Esophagus (tissue), 2 donors: ENCODE data around the gene MBOAT2. TPM values are rescaled to one million over a fixed set of nuclear protein-coding genes. Genes with fewer than 3 reads are reported as not detected.

Experiments
- H3K27ac ChIP-seq, 2 donors: one replicate each; pipeline ENCODE4 v1.5.1; 2013; ENCODE audit warnings: low read depth in 2 of 2, mild to moderate bottlenecking in 2 of 2, inconsistent platforms in 1 of 2, low read length in 1 of 2, moderate library complexity in 1 of 2
- H3K27me3 ChIP-seq, 2 donors: one replicate each; pipeline ENCODE4 v1.6.1; 2013; ENCODE audit warnings: low read length in 2 of 2, control low read depth in 1 of 2, mild to moderate bottlenecking in 1 of 2; ENCODE audit not compliant: insufficient read depth in 2 of 2, control insufficient read depth in 1 of 2
- H3K36me3 ChIP-seq, 2 donors: one replicate each; pipeline ENCODE4 v1.6.1; 2013; ENCODE audit warnings: low read length in 1 of 2; ENCODE audit not compliant: control insufficient read depth in 2 of 2, insufficient read depth in 2 of 2
- H3K4me1 ChIP-seq, 2 donors: one replicate each; pipeline ENCODE4 v1.6.1; 2013; ENCODE audit warnings: low read length in 1 of 2; ENCODE audit not compliant: control insufficient read depth in 2 of 2, insufficient read depth in 2 of 2
- H3K4me3 ChIP-seq, 2 donors: one replicate each; pipeline ENCODE4 v1.5.1; 2013; ENCODE audit warnings: low read length in 2 of 2, mild to moderate bottlenecking in 2 of 2, low read depth in 1 of 2, moderate library complexity in 1 of 2
- H3K9me3 ChIP-seq, 2 donors: one replicate each; pipeline ENCODE4 v1.6.1; 2013; ENCODE audit warnings: mild to moderate bottlenecking in 2 of 2, low read depth in 1 of 2, low read length in 1 of 2, moderate library complexity in 1 of 2; ENCODE audit not compliant: control insufficient read depth in 2 of 2, insufficient read depth in 1 of 2
- WGBS, 2 donors: extraction: QIAGEN DNeasy Blood & Tissue Kit; methylation state at CpG; one replicate each; pipeline ENCODE4 v1.1.7; 2013; 5-methylcytosine and 5-hydroxymethylcytosine counted together
- polyA plus RNA-seq, 2 donors: library from polyadenylated mRNA; stranded (reverse); fragments of 200-250 nt; gene quantifications; one replicate each; pipeline ENCODE4 v1.2.3, GENCODE V29; 2013
- donor health status: healthy with polysubstance abuse.
- donor health status: Bipolar disorder and iron deficiency.

The MBOAT2 gene
- polyA plus RNA-seq, 2 donors = 34.3 to 41.8 TPM

- WGBS, 2 donors = 90 to 91% methylated on average over 9 of the region's 9 CpGs
- H3K4me3 ChIP-seq = no peak overlapping the region
- H3K27me3 ChIP-seq = no peaks in the 10 kb centered on the region
- no peaks in the 10 kb centered on the region for H3K36me3 ChIP-seq
- no peak overlapping the region for H3K27ac ChIP-seq
- no peaks in the 10 kb centered on the region for H3K9me3 ChIP-seq
- no peaks in the 10 kb centered on the region for H3K4me1 ChIP-seq
These were observed 4.9 kb downstream of the MBOAT2 start for GRCh38 chr2:8998418-8999101.

GRCh38 chr2:8997631-8998030 is 5.9 kb downstream of the MBOAT2 start:
- 73 to 74% methylated on average over 2 of the region's 2 CpGs for WGBS, 2 donors
- Histone ChIP-seq H3K4me1 (peaks cover 2 to 3% of the 10 kb centered on the region in 2 donors), H3K9me3 (no peaks in the 10 kb centered on the region), H3K27me3 (no peaks in the 10 kb centered on the region), H3K36me3 (no peaks in the 10 kb centered on the region), H3K4me3 (no peak overlapping the region), H3K27ac (no peak overlapping the region)

GRCh38 chr2:8997108-8997507 is 6.4 kb downstream of the MBOAT2 start:
- H3K27ac ChIP-seq = no peak overlapping the region
- 70 to 78% methylated on average over 5 of the region's 5 CpGs for WGBS, 2 donors
- H3K36me3 ChIP-seq = no peaks in the 10 kb centered on the region
- peaks cover 2 to 3% of the 10 kb centered on the region in 2 donors for H3K4me1 ChIP-seq
- no peaks in the 10 kb centered on the region for H3K27me3 ChIP-seq
- H3K4me3 ChIP-seq = no peak overlapping the region
- H3K9me3 ChIP-seq = no peaks in the 10 kb centered on the region

GRCh38 chr2:8996006-8996405 is 7.5 kb downstream of the MBOAT2 start:
- Histone ChIP-seq H3K4me3 (no peak overlapping the region), H3K4me1 (peaks cover 2 to 3% of the 10 kb centered on the region in 2 donors), H3K36me3 (no peaks in the 10 kb centered on the region), H3K27me3 (no peaks in the 10 kb centered on the region), H3K9me3 (no peaks in the 10 kb centered on the region), H3K27ac (no peak overlapping the region)
- 85 to 92% methylated on average over 4 of the region's 4 CpGs for WGBS, 2 donors

GRCh38 chr2:8994386-8994785 is 9.1 kb downstream of the MBOAT2 start:
- Histone ChIP-seq H3K27ac (no peak overlapping the region), H3K4me1 (peaks cover 2 to 3% of the 10 kb centered on the region in 2 donors), H3K27me3 (no peaks in the 10 kb centered on the region), H3K4me3 (no peak overlapping the region), H3K9me3 (no peaks in the 10 kb centered on the region), H3K36me3 (no peaks in the 10 kb centered on the region)
- 80 to 86% methylated on average over 6 of the region's 6 CpGs for WGBS, 2 donors

GRCh38 chr2:8993902-8994278 is 9.6 kb downstream of the MBOAT2 start:
- H3K4me3 ChIP-seq = no peak overlapping the region
- WGBS, 2 donors = 84 to 91% methylated on average over 7 of the region's 7 CpGs
- no peaks in the 10 kb centered on the region for H3K27me3 ChIP-seq
- no peaks in the 10 kb centered on the region for H3K9me3 ChIP-seq
- H3K27ac ChIP-seq = no peak overlapping the region
- peaks cover 2 to 3% of the 10 kb centered on the region in 2 donors for H3K4me1 ChIP-seq
- H3K36me3 ChIP-seq = no peaks in the 10 kb centered on the region

GRCh38 chr2:8993196-8993901 is 10.1 kb downstream of the MBOAT2 start:
- Histone ChIP-seq H3K27me3 (no peaks in the 10 kb centered on the region), H3K27ac (no peak overlapping the region), H3K36me3 (no peaks in the 10 kb centered on the region), H3K4me1 (peaks cover 2 to 3% of the 10 kb centered on the region in 2 donors), H3K4me3 (no peak overlapping the region), H3K9me3 (no peaks in the 10 kb centered on the region)
- WGBS, 2 donors = 93 to 95% methylated on average over 7 of the region's 7 CpGs

GRCh38 chr2:8992643-8993042 is 10.8 kb downstream of the MBOAT2 start:
- H3K9me3 ChIP-seq = no peaks in the 10 kb centered on the region
- H3K27ac ChIP-seq = no peak overlapping the region
- H3K4me3 ChIP-seq = no peak overlapping the region
- H3K4me1 ChIP-seq = peaks cover 2 to 3% of the 10 kb centered on the region in 2 donors
- WGBS, 2 donors = 69 to 72% methylated on average over 5 of the region's 5 CpGs
- no peaks in the 10 kb centered on the region for H3K36me3 ChIP-seq
- H3K27me3 ChIP-seq = no peaks in the 10 kb centered on the region

- WGBS, 2 donors = 86 to 88% methylated on average over 5 of the region's 5 CpGs
- peaks cover 2 to 3% of the 10 kb centered on the region in 2 donors for H3K4me1 ChIP-seq
These were observed 13.9 kb downstream of the MBOAT2 start for GRCh38 chr2:8989536-8990079.

More at GRCh38 chr2:8989536-8990079, 13.9 kb downstream of the MBOAT2 start:
- H3K36me3 ChIP-seq = no peaks in the 10 kb centered on the region
- H3K27me3 ChIP-seq = no peaks in the 10 kb centered on the region
- no peak overlapping the region for H3K4me3 ChIP-seq
- H3K27ac ChIP-seq = no peak overlapping the region
- H3K9me3 ChIP-seq = no peaks in the 10 kb centered on the region
